Stimulated activated CD8-positive, alpha-beta memory T cell treated with anti-CD3 and anti-CD28 coated beads, Interleukin-7, amount 100 ng/mL, for 48 hours (primary cell): ENCODE data around the gene MED13L.

Experiments used
- DNase-seq, 2 donors: peaks; one replicate each; pipeline ENCODE4 v3.0.0-alpha.2; 2020; ENCODE audit warnings: low read depth in 1 of 2; ENCODE audit errors: extremely low read depth in 1 of 2

The MED13L gene

DNA sequence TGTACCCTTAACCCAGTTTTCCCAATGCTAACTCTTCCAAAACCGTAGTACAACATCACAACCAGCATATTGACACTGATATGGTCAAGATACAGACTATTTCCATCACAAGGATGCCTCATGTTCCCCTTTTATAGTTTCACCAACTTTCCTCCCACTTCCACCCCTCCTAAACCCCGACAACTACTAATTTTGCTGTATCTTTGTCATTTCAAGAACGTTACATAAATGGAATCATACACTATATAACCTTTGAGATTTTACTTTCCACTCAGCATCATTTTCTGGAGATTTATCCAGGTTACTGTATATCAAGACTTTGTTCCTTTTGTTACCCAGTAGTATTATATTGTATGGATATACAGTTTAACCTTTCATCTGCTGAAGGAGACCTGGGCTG lies 88.9 kb downstream of the MED13L start:
- no peak for DNase-seq

DNA sequence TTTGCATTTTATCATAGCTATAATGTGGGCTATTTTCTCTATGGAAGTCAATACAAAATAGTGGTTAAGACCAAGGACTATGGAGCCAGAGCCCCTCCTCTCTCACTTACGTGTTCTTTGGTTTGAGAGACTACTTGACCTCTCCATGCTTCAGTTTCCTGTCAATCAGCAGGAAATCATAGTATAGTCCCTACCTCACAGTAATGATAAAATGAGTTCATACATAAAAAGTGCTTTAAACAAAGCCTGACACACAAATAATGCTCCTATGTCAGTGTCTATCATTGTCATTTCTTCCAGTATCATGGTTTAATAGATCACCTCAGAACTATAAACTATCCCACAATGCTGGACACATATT lies 90.4 kb downstream of the MED13L start:
- DNase-seq: no peak

DNA sequence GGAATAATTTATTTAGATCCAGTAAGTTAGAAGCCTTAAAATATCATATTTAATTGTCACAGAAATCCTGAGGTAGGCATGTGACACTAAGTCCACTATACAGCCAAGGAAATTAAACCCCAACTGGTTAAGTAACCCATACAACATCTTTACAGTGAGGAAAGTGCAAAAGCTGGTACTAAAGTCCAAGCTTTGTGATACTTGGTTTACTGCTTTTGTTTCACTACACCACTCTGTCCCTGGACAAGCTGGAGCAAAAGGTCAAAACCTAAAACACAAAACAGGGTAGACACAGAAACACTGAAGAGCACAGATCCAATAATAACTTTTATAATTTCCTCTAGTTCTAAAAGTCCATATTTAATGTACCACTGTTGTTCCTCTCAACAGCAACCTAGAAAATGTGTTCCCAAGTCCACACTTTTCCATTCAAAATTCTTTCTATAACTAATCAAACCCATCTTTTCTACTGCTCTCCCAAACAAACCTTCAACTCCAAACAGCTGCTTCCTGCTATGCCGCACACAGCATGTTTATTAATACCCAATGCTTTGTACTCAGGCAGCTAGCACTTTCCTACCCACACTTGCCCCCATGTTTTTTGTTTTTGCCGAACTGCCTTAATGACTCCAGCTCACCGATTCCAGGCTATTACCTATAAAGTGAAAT lies 90.9 kb downstream of the MED13L start:
- DNase-seq: no peak

DNA sequence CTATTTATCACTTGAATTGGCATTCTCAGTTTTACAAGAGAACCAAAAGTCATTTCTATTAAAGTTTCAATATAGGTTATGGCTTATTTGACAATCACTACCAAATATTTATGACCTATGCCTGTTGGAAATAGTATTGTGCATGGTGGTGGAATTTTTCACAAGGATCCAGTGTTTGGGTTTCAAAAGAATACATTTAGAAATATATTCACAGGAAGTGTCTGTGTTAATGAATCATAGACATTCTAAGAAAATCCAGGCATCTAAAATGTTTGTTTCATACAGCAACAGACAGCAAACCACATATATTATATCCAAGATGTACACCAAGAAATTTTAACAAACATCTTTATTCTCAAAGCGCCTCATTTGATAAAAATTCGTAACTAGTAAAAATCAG lies 92.7 kb downstream of the MED13L start:
- DNase-seq: no peak

DNA sequence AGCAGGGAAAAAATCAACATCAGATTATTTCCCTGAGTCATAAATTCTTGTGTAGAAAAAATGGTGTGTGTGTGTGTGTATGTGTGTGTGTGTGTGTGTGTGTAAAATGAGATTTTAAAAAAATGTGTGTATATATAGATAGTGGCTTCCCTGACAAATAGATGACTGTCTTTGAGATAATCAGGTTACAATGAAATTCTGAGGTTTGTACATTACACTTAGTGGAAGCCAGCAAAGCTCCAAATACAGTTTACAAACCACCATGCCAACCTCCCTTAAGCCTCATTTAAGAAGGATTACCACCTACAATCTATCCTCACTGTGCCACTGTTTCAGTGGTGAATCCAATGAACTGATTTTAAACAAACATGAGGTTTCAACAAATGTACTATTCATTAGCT lies 93.8 kb downstream of the MED13L start:
- no peak for DNase-seq

DNA sequence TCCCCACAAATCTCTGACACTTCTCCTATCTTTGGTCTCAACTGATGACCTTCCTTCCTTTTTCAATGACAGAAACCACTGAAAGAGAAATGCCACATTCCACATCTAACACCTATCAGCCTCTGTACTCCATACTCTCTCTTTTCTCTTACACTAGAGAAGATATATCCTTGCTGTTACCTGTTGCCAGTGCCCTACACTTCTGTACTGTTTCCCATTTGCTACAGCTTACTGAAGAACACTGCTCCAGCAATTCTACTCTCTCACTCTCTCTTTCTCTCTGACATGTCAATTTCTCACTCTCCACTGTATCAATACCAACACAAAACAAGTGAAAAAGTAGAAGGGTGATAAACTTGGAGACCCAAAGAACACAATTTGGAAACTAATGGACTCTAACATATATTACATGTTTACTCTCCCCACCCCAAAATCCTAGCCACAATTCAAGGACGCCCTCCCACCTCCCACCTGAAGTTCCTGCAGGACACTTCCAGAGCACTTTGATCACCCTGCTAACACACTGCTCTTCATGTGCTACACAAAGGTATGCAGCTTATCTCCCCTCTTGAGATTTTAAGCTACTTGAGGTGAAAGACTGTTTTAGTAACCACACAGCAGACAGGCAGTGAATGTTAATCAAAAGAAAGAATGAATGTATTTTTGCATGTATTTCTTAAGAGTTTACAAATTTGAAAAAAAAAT lies 95.0 kb downstream of the MED13L start:
- no peak for DNase-seq

DNA sequence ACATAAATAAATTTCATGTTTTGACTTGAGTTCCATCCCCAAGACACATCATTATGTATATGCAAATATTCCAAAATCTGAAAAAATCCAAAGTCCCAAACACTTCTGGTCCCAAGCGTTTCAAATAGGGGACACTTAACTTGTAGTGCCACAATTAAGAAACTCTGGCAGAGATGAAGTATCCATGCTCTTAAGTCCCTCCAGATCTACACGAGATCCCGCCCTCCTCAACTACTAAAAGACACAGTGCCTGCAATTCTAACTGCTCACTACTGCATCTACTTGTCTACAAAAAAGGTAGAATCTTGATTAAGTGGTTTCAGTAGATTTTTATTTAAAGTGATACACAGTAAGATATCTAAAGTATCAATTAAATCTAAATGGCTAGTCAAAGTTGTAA lies 97.0 kb downstream of the MED13L start:
- DNase-seq: no peak

DNA sequence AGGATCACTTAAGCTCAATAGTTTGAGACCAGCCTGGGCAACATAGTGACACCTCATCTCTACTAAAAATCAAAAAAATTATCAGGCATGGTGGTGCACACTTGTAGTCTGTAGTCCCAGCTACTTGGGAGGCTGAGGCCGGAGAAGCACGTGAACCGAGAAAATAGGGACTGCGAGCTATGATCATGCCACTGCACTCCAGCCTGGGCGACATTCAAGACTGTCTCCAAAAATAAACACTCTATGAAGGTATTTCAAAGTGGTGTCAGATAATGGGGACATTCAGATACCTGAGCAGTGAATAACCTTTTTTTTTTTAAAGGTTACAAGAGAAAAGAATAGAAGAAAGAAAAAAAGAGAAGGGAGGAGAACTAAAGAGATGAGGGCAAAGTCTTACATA lies 98.1 kb downstream of the MED13L start:
- no peak for DNase-seq

DNA sequence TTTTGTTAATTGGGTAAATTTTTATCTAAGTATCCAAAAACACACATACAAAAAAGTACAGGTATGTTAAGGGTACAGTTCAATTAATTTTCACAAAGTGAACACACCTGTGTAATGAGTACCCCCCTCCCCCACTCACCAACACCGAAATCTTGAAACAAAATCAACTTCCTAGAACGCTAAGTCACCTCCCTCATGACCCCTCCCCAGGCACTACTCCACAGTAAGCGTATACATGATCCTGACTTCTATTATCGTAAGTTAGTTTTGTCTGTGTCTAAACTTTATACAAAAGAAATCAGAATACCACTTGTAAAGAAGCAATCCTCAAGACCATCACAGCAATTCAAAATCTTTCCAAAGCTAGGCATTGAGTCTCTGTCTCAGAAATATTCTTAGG lies 100.5 kb downstream of the MED13L start:
- DNase-seq: no peak

DNA sequence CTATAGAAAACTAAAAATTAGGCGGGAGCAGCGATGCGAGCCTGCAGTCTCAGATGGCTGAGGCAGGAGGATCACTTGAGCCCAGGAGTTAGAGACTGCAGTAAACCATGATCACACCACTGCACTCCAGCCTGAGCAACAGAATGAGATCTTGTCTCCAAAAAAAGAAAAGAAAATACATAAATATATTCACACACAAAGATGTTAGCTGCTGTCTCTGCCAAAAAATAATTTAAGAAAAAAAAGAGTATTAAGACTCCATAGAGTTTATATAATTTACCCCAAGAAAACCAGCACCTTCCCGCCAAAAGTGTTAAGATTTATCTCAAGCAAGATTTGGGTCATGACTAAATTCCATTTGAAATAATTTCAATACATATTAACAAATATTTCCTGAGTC lies 102.6 kb downstream of the MED13L start:
- no peak for DNase-seq

DNA sequence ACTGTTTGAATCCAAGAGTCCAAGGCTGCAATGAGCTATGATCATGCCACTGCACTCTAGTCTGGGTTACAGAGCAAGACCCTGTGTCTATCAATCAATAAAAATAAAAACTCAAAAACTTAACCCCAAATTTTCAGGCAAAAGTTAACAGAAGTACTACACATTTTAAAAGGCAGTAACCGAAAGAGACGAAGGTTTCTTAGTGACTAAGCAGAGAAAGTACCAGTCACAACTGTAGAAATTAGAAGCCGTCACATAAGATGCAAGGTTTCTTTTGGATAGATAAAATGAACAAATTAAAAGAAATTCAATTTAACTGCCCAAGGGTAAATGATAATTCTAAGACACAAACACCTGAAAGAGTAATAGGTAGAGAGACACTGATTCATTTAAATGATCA lies 103.5 kb downstream of the MED13L start:
- DNase-seq: no peak

DNA sequence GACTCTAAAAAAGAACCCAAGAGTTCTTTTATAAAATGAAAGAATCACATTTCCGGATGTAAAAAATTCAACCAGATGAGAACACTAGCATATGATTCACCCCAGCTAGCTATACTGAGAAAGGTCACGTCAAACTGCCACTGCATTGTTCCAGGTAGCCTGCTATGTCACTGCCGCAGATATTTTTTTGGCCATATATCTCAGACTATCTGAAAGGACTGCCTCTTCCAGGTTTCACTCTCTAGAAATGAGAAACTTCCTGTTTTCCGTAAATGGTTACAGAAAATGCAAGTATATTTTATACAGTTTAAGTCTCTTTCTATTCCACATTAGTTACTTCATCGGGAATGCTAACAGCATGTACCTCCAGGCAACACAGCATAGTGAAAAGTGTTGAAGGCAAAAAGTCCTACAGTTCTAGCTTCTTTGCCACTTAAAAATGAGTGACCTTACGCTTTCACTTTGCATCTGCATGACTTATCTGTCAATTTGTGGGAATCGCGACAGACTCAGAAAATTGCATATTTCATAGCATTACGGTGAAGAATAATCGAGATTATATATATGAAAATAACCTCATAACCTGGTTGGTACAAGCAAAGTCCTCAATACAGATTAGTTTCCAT lies 105.2 kb downstream of the MED13L start:
- DNase-seq: peak in 1 of 2 donors; percentile 50

DNA sequence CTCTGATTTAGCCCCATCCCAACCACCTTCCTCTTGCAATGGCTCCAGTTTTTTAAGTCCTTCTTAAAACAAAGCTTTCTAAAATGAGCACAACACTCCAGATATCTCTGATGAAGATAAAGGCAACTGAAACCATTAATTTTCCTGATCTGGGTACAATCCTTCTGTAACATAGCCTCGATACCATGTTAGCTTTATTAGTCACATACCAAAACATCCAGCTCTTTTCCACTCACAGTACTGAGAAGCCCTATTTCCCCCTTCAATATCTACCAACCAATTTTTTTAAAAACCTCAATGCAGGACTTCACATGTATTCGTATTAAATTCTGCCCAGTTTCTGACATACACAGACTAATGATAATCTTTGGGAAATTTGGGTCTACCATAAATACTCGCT lies 105.9 kb downstream of the MED13L start:
- DNase-seq: no peak

DNA sequence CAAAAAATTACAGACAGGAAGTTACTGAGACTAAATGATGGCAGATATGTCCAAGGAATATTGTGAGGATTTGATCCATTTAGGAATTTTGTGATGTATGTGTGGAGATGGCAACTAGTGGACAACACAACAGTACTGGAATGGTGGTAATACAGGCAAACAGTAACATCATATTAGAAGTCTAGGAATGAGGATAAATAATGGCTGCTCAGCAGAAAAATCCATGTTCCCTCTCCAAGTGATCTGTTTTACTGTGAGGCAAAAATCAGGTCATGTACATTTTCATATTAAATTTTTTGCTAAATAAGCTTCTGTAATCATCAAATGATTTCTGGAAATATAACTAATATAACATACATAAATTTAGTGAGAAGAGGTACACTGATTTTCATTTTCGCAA lies 108.4 kb downstream of the MED13L start:
- DNase-seq: no peak

DNA sequence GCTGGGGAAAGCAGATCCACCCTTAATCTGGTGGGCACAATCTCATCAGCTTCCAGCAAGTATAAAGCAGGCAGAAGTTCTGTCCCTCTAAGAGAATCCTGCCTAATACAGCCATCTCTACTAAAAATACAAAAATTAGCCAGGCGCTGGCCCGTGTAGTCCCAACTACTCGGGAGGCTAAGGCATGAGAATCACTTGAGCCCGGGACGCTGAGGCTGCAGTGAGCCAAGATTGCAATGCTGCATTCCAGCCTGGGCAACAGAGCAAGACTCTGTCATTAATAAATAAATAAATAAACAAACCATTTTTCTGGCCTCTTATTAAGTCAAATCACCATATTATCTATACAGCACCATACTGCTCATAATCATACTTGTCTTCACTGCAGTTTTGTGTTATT lies 111.2 kb downstream of the MED13L start:
- DNase-seq: no peak

DNA sequence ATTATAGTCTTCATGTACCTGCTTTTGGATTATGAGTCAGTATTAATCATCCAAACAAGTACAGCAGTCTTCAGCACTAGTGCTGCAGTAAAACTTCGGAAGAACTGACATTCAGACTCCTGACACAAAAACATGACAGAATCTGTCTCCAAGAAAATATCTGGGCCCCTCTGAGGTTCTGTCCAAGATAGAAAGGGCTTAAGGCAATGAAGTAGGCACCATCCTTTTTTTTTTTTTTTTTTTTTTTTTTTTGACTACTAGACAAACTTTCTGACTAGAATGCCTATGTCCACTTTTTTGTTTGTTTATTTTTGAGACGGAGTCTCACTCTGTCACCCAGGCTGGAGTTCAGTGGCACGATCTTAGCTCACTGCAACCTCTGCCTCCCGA lies 112.5 kb downstream of the MED13L start:
- DNase-seq: no peak

DNA sequence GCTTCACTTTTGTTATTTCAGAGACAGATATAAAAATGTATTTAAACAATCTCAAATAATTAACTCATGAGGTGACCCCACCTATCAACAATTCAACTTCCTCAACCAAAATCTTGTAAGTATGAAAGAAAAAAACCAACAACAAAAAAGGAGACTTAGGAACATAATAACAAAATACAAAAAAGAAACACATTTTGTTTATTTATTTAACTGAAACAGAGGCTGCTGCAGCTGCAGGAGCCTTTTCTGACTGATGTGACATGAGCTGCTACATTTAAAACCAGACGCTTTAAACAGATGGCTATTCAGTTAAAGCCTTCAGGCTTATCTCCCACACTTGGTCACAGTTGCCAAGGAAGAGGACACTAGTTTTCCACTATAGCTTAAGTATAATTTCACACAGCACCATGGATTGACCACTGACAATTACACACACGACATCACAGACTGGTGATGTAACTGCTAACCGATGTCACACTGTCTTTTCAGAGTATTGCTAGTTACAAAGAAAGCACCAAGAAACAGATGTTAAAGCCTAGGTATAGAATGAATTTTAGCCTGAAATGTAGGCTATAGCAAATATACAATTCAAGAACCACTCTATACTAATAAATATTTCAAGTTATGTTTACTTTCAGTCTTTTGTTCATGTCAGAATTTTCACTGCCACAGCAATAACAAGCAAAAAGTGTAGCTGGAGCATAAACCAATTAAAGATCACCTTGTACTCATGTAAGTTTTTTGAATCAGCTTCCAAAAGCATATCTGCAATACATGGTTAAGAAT lies 113.0 kb downstream of the MED13L start:
- DNase-seq: no peak

DNA sequence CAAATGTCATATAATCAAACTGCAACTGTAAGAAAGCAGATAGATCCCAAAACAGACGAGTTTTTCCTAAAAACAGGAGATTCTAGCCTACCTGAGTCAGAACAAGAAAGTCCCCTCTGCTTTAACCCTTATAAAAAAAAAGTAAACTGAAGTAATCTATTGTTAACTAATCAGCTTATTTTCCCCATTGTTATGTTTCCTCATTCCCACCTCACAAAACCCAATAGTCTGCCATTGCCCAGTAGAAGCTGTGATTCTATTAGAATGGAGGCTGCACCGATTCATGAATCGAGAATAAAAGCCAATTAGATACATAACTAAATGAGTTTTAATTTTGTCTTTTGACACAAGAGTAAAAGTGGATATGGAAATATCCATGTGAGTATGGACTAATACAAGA lies 115.4 kb downstream of the MED13L start:
- no peak for DNase-seq

DNA sequence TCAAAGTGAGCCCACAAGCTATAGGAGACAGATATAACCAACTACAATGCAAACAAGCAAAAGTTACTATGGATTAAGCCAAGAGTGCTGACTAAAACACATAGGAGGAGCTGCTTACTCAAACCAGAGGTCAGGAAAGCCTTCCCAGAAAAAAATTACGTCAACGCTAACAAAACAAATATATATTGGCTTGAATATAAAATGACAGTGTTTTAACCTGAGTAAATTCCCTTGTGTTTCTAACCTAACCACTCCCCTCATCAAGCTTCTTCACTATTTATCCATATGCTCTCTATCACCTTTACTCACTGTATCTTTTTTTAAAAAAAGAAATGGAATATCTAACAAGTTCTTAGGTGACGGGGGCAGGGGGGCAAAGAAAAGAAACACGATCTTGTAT lies 115.9 kb downstream of the MED13L start:
- DNase-seq: no peak

DNA sequence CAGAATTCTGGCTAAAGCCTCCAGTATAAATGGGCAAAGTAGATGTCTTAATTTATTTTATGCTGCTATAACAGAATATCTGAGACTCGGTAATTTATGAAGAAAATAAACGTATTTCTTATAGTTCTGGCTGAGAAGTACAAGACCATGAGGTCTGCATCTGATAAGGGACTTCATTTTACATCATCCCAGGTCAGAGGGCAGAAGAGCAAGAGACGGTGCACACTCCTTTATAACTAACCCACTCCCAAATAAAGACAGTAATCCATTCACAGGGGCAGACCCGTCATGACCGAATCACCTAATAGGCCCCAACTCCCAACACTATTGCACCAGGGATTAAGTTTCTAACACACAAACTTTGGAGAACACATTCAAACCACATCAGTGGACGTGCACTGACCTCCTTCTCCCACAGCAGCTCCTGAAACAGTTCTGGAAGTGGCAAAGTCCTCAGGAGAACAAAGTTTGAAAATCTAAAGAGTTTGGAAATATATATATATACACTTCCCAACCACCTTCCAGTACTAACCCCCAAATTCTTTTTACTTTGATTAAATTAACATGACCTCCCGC lies 116.5 kb downstream of the MED13L start:
- DNase-seq: no peak

DNA sequence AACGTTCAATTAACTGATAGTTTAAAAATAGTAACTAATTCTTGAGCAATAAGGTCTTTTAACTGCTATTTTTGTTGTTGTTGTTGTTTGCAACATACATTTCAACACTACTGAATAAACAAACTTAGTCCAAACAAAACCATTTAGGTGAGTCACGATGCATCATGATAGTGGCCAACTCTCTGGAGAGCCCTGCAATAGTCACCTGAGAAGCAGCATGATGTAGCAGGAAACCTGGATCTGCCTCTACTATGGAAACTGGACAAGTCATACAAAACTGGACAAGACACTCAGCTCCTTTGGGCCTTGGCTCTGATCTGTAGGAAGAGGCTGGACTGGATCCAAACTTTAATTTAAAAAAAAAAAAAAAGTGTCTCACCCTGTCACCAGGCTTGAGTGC lies 117.3 kb downstream of the MED13L start:
- DNase-seq: no peak
